ENCODE measurements around the gene PPIL6.
"Not testable (repeated sequence)": the region's sequence is repeated elsewhere in the genome, so short reads cannot be mapped to it uniquely, and the experiment has no call there.

Gene PPIL6

GRCh38 chr6:109466212-109466923 is 25.9 kb upstream of the PPIL6 start:
- no peak for DNase-seq (ENCODE audit: low spot score)

- DNase-seq (ENCODE audit: low spot score), result no peak
Observed at GRCh38 chr6:109465772-109466171, 25.3 kb upstream of the PPIL6 start.

DNA sequence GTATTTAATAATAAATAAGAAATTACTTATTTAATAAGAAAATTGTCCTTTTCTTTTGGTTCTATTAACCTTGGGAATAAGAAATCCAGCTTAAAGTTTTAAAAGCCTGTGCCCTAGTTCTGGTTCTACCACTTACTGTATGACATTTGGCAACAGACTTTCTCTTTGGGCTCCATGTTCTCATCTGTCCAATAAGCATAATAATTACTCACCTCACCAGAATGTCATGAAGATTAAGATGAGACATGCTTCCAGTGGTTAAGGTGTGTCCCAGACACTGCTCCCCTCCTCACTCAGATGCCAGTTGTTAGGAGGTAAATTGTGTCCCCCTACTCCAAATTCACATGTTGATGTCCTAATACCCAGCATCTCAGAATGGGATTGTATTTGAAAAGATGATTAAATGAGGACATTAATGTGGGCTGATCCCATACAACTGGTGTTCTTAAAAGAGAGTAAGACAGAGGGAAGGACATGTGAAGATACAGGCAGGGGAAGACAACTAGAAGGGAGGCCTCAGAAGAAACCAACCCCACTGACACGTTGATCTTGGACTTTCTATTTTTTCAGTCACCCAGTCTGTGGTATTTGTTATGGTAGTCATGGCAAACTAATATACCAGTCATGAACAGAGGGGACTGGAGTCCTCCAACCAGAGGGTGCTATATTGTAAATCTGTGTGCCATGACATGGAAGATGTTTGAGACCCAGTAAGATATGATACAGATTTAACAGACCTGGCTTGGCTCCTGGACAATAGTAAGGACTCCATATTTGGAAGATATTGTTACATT is 21.5 kb upstream of the PPIL6 start:
- no peak for DNase-seq (ENCODE audit: low spot score)

- DNase-seq (ENCODE audit: low spot score), result not testable (repeated sequence)
Observed at GRCh38 chr6:109461205-109461604, 20.8 kb upstream of the PPIL6 start.

- DNase-seq (ENCODE audit: low spot score), result no peak
Observed at GRCh38 chr6:109460161-109460829, 19.9 kb upstream of the PPIL6 start.

DNA sequence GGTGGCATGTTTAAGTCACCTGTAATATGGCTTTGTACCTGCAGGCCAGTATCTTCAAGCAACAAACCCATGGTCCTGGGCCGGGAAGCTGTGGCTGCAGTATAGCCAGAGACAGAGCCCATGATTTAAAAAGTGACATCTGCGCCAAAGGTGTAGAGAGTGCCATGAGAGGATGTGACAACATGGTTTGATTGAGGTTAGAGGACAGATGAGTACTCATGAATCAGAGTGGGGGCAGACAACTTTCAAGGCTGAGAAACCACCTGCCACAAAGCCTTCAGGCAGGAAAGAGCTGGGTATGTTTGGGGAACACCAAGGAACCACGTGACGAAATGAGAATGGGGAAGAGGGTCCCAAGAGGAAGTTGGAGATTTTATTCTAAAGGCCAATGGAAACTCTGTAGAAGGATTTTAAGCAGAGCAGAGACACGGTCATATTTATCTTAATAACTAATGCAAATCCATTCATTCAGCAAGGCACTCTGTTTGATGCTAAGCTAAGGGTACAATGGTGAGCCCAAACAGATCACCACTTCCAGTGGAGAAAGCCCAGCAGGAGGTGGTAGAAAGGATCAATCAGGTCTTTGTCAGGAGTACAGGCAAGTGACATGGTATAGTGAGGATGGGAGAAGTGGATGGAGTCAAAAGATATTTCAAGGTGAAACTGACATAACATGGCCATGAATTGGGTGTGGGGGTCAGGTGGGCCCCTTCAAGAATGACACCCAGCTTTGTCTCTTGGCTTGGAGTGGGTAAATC is 18.5 kb upstream of the PPIL6 start:
- peak; percentile 43 for DNase-seq (ENCODE audit: low spot score)

DNA sequence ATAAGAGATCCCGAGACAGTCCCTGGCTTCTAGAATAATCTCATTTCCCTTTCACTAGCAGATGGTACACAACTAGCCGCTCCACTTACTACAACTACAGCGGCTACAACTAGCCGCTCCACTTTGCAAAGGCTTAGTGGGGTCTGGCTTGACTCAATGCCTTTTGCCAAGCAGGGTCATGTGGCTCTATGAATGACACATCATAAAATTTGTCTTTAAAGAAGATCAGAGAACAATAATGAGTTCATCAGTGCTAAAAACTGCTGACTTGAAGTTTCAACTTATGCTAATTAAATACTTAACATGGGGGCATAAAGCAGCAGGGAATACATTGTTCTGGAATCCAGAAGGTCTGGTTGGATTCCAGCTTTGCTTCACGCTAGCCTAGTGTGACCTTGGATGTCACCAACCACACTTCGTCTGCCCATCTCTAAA is 17.2 kb upstream of the PPIL6 start:
- no peak for DNase-seq (ENCODE audit: low spot score)

DNA sequence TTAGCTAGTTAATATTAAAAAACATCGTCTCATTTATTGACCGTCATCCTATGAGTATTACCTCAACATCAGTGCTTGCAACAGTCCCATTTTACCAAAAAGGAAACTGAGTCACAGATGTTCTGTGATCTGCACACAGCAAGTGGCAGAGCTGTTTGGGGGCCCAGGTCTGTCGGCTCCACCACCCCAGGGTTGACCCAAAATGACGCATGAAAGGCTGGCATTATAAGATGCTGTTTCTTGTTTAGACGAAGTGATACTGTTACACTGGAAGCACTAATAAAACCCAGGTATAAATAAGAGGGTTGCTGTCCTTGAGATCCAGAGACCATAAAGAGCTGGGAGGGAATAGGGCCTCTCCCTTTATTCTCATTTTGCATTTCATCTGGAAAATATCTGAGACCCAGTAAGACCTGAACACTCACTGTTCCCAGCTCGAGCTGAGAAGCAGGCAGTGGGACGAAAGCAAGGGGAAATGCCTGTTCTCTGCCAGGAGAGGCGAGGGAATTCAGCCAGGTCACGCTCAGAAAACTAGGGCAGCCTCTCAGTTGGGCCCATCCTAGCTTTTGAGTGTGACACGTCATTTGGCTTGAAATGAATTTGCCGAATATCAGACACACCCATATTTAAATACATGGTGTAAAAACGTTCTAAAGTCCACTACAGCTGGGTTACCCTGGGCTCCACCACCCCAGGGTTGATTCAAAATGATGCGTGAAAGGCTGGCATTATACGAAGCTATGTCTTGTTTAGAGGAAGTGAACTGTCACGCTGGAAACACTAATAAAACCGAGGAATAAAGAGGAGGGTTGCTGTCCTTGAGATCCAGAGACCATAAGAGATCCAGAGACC is 16.5 kb upstream of the PPIL6 start:
- no peak for DNase-seq (ENCODE audit: low spot score)

DNA sequence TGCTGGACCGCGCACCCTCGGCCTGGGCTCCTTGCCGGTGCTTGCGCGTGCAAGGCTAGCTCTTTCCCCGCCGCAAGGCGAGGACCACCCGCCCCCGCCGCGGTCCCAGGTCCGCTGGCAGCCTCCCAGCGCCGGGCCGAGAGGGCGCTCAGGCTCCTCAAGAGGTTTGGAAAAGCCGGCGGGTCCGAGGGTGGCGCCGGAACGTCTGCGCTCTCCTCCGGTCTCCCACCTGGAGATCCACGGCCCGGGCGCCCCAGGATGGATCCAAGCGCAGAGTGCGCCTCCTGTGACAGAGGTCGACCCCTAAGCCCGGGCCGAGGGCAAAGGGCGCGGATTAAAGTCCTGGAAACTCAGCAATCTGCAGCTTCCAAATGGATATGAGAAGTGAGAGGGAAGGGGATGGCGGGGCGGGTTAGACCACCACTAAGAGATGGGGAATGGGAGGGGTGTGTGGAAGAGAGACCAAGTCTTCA is 15.7 kb upstream of the PPIL6 start:
- DNase-seq (ENCODE audit: low spot score), result no peak

DNA sequence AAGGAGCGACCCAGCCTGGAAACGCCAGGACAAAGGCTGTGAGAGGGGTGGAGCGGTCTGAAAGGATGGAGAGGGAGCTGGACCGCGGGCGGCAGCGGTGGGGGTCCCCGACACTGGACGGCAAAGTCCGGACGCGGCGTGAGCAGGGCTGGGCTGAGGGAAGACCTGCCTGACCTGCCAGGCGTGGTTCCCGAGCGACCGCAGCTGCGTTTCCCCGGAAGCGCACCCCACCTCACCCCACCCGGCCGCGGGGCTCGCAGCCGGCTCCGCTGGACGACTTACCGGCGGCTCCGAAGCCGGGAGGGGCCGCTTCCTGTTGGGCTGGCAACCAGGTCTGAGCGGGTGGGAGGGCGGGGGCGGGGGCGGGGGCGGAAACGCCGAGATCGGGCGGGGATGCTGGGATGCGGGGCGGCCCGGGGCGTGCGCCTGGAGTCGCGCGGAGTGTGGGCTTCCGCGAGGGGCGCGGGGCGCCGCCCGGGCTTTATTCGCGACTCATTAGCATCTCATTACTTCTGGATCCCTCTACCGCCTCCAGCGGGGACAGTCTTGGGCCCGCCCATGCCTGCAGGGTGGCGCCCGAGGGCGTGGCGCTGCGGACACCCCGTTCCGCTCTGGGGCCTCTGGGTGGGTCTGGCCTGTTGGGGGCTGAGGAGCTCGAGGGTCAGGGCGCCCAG is 15.1 kb upstream of the PPIL6 start, which contains the start of gene MICAL1:
Gene MICAL1, minus strand, starts transcription at position 336 of the 674 bp plus-strand sequence. CDS start 1,576 bp downstream, outside the sequence.
- DNase-seq (ENCODE audit: low spot score), result peak; percentile 80

GRCh38 chr6:109454496-109455436 is 14.3 kb upstream of the PPIL6 start:
- DNase-seq (ENCODE audit: low spot score), result peak; percentile 68

DNA sequence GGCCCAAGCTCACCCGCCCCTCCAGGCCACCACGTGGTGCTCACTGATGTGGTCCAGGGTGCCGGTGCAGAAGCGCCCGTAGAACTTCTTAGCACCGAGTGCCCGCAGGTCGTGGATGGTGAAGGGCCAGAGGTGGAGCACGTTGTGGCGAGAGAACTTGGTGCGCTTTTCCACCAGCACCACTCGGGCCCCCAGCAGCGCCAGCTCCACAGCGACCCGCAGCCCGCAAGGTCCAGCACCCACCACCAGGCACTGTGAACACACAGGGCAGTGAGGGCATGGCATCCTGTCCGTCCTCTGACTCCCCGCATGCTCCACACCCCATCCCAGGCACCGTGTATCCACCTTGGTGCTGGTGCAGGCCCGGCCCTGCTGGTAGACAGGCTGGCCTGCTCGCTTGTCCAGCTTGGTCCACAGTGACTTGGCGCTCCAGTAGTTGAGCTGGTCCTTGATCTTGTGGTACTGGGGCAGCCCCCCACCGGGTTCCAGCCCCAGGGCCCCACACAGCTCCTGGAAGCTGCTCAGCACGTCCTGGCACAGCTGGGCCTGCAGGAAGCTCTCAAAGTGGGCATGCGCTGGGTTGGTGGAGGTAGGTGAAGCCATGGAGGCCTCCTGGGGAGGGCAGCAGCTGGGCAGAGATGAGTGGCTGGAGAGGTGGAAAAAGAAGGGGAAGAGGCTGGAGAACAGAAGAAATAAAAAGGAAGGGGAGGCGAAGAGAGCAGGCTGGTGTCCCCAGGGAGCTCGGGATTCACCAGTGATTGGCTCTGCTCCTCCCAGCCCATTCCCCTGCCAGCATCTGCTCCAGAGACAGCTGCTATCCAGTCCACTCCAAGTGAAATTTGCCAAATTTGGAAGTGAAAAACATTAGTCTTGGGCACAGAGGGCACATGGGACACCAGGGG is 13.4 kb upstream of the PPIL6 start:
- no peak for DNase-seq (ENCODE audit: low spot score)

GRCh38 chr6:109453156-109453555 is 12.7 kb upstream of the PPIL6 start:
- DNase-seq (ENCODE audit: low spot score), result no peak

- no peak for DNase-seq (ENCODE audit: low spot score)
Observed at GRCh38 chr6:109452181-109452580, 11.8 kb upstream of the PPIL6 start.

DNA sequence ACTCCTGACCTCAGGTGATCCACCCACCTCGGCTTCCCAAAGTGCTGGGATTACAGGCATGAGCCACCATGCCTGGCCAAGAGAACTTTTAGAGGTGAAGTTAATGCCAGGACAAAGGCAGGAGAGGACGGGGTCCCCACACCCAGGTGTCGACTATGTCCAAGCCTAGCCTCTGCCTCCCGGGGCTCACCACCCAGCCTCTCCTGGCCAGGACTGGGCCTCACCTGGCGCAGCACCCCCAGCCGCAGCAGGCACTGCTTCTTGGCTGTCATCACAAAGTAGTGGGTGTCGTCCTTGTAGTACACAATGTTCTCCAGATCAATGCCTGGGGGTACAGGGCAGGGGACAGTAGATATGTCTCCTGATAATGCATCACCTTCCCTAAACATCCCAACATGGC is 10.9 kb upstream of the PPIL6 start:
- no peak for DNase-seq (ENCODE audit: low spot score)

- no peak for DNase-seq (ENCODE audit: low spot score)
Observed at GRCh38 chr6:109450801-109451200, 10.4 kb upstream of the PPIL6 start.

GRCh38 chr6:109449795-109450673 is 9.6 kb upstream of the PPIL6 start:
- peak; percentile 53 for DNase-seq (ENCODE audit: low spot score)

All from CD4-positive, alpha-beta T cell treated with Interleukin-6 at 100 ng/mL for 8 hours (primary cell).